ENCODE measurements around the gene KAT6B. TPM values are rescaled to one million over a fixed set of nuclear protein-coding genes. Genes with fewer than 3 reads are reported as not detected.

KAT6B gene
- polyA plus RNA-seq, 1 donor from 2014 or later: 11.5 TPM

GRCh38 chr10:74873803-74874454 is 47.5 kb downstream of the KAT6B start:
- H3K27ac ChIP-seq (ENCODE audit: low read length): no peak overlapping the region
- H4K20me1 ChIP-seq (ENCODE audit: insufficient read depth): no peaks in the 10 kb centered on the region
- no peak overlapping the region for H3K4me2 ChIP-seq (ENCODE audit: low read length)
- no peak overlapping the region for H2AFZ ChIP-seq (ENCODE audit: low read depth, low read length)
- no peak for TF ChIP-seq MXI1 (conservative IDR thresholded peaks at IDR 0.05; ENCODE audit: poor library complexity, severe bottlenecking)
- TF ChIP-seq EP300 (conservative IDR thresholded peaks at IDR 0.05; ENCODE audit: poor library complexity, severe bottlenecking): no peak
- TF ChIP-seq REST (IDR thresholded peaks at IDR 0.05; ENCODE audit: borderline replicate concordance): no peak
- no peak for TF ChIP-seq EZH2 (IDR thresholded peaks at IDR 0.05; ENCODE audit: borderline replicate concordance, insufficient read depth, low read length, poor library complexity, severe bottlenecking)
- no peak for TF ChIP-seq TAF1 (IDR thresholded peaks at IDR 0.05; ENCODE audit: low read depth)
- no peak for TF ChIP-seq CTCF (IDR thresholded peaks at IDR 0.05; ENCODE audit: poor library complexity, severe bottlenecking)
- no peak for TF ChIP-seq POLR2AphosphoS5 (IDR thresholded peaks at IDR 0.05)
- no peak for TF ChIP-seq SMC3 (conservative IDR thresholded peaks at IDR 0.05; ENCODE audit: poor library complexity)
- no peak for TF ChIP-seq RAD21 (conservative IDR thresholded peaks at IDR 0.05)
- no peaks in the 10 kb centered on the region for H3K27me3 ChIP-seq (ENCODE audit: insufficient read depth, low read depth, low read length)
- H3K9ac ChIP-seq (ENCODE audit: low read length): no peak overlapping the region
- H3K9me3 ChIP-seq (ENCODE audit: low read length): no peaks in the 10 kb centered on the region
- peaks cover 42% of the 10 kb centered on the region for H3K79me2 ChIP-seq (replicated peaks; ENCODE audit: insufficient read depth, low read length)
- H3F3A ChIP-seq (ENCODE audit: insufficient read depth, low read length, poor library complexity, severe bottlenecking): no peaks in the 10 kb centered on the region
- H3K36me3 ChIP-seq (ENCODE audit: insufficient read depth, low read length): no peaks in the 10 kb centered on the region
- H3K4me3 ChIP-seq (ENCODE audit: low read length): no peak overlapping the region
- no peaks in the 10 kb centered on the region for H3K9me2 ChIP-seq (ENCODE audit: insufficient read depth, low read length)

- no peak overlapping the region for H3K27ac ChIP-seq (ENCODE audit: low read length)
- no peak overlapping the region for H2AFZ ChIP-seq (ENCODE audit: low read depth, low read length)
- H3K4me2 ChIP-seq (ENCODE audit: low read length): no peak overlapping the region
- no peaks in the 10 kb centered on the region for H3F3A ChIP-seq (ENCODE audit: insufficient read depth, low read length, poor library complexity, severe bottlenecking)
- H3K79me2 ChIP-seq (replicated peaks; ENCODE audit: insufficient read depth, low read length): peaks cover 38% of the 10 kb centered on the region
- H3K27me3 ChIP-seq (ENCODE audit: insufficient read depth, low read depth, low read length): no peaks in the 10 kb centered on the region
- H3K9ac ChIP-seq (ENCODE audit: low read length): no peak overlapping the region
- no peaks in the 10 kb centered on the region for H4K20me1 ChIP-seq (ENCODE audit: insufficient read depth)
- TF ChIP-seq CTCF (IDR thresholded peaks at IDR 0.05; ENCODE audit: poor library complexity, severe bottlenecking) (no peak), RAD21 (conservative IDR thresholded peaks at IDR 0.05) (no peak), EZH2 (IDR thresholded peaks at IDR 0.05; ENCODE audit: borderline replicate concordance, insufficient read depth, low read length, poor library complexity, severe bottlenecking) (no peak), MXI1 (conservative IDR thresholded peaks at IDR 0.05; ENCODE audit: poor library complexity, severe bottlenecking) (no peak), SMC3 (conservative IDR thresholded peaks at IDR 0.05; ENCODE audit: poor library complexity) (no peak), POLR2AphosphoS5 (IDR thresholded peaks at IDR 0.05) (no peak), TAF1 (IDR thresholded peaks at IDR 0.05; ENCODE audit: low read depth) (no peak), REST (IDR thresholded peaks at IDR 0.05; ENCODE audit: borderline replicate concordance) (no peak), EP300 (conservative IDR thresholded peaks at IDR 0.05; ENCODE audit: poor library complexity, severe bottlenecking) (no peak)
- no peaks in the 10 kb centered on the region for H3K9me3 ChIP-seq (ENCODE audit: low read length)
- no peaks in the 10 kb centered on the region for H3K9me2 ChIP-seq (ENCODE audit: insufficient read depth, low read length)
- H3K36me3 ChIP-seq (ENCODE audit: insufficient read depth, low read length): no peaks in the 10 kb centered on the region
- no peak overlapping the region for H3K4me3 ChIP-seq (ENCODE audit: low read length)
Observed at GRCh38 chr10:74874649-74875048, 48.2 kb downstream of the KAT6B start.
